ENCODE measurements around the gene RNF157. TPM values are rescaled to one million over a fixed set of nuclear protein-coding genes. Genes with fewer than 3 reads are reported as not detected.
A peak's percentile ranks its signal among the peaks of the same experiment; 100 is the strongest.

The RNF157 gene
- total RNA-seq, 1 donor from 2014 or later, result 54.0 TPM

- Mint-ChIP-seq H3K9me3 (no peaks in the 10 kb centered on the region), H3K36me3 (ENCODE audit: low read depth) (no peaks in the 10 kb centered on the region), H3K27me3 (ENCODE audit: low read depth) (no peaks in the 10 kb centered on the region), H3K27ac (ENCODE audit: unreplicated experiment) (no peak overlapping the region), H3K4me3 (no peak overlapping the region), H3K4me1 (peaks cover 4% of the 10 kb centered on the region)
- DNase-seq (ENCODE audit: low read depth, low spot score), result no peak
- TF ChIP-seq CTCF (conservative IDR thresholded peaks at IDR 0.05), result no peak
These were observed 88.3 kb downstream of the RNF157 start for GRCh38 chr17:76151896-76152454.

GRCh38 chr17:76150712-76151622, 89.3 kb downstream of the RNF157 start:
- no peaks in the 10 kb centered on the region for H3K9me3 Mint-ChIP-seq
- no peak for DNase-seq (ENCODE audit: low read depth, low spot score)
- H3K4me3 Mint-ChIP-seq, result no peak overlapping the region
- H3K36me3 Mint-ChIP-seq (ENCODE audit: low read depth), result no peaks in the 10 kb centered on the region
- no peaks in the 10 kb centered on the region for H3K27me3 Mint-ChIP-seq (ENCODE audit: low read depth)
- H3K4me1 Mint-ChIP-seq, result peaks cover 4% of the 10 kb centered on the region
- TF ChIP-seq CTCF (conservative IDR thresholded peaks at IDR 0.05), result no peak
- no peak overlapping the region for H3K27ac Mint-ChIP-seq (ENCODE audit: unreplicated experiment)

DNA sequence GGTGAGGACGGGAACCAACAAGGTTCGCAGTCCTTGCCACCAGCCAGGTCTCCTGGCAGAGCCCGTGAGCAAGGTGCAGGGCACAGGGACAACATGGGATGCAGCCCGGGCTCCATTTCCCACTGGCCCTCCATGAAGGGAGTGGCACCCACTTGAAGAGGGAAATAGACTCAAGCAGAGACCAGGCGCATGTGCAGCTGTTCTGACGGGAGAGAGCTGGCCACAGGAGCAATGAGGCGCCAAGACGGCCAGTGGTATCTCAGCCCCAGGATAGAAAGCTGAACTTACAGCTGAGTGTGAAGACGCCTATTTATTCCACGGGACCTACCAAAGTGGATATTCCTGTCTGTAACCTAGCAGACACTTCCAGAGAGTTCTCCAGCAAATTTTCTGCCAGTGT, 91.1 kb downstream of the RNF157 start:
- peaks cover 4% of the 10 kb centered on the region for H3K4me1 Mint-ChIP-seq
- no peak overlapping the region for H3K27ac Mint-ChIP-seq (ENCODE audit: unreplicated experiment)
- TF ChIP-seq CTCF (conservative IDR thresholded peaks at IDR 0.05), result no peak
- H3K4me3 Mint-ChIP-seq, result no peak overlapping the region
- H3K9me3 Mint-ChIP-seq, result no peaks in the 10 kb centered on the region
- no peaks in the 10 kb centered on the region for H3K27me3 Mint-ChIP-seq (ENCODE audit: low read depth)
- no peaks in the 10 kb centered on the region for H3K36me3 Mint-ChIP-seq (ENCODE audit: low read depth)
- no peak for DNase-seq (ENCODE audit: low read depth, low spot score)

DNA sequence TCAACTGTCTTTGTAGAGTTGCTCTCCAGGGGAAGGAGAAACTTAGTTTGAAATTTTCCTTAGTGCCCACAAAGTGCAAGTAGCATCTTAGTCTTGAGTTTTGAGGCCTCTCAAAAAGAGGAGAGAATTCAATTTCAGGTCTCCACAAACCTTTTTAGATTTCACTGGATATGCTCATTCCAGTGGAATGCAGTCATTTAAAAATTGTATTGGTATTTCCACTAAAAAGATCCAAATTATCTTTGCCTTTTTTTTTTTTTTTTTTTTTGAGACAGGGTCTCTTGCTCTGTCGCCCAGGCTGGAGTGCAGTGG, 92.3 kb downstream of the RNF157 start:
- Mint-ChIP-seq H3K4me3 (no peak overlapping the region), H3K4me1 (peaks cover 9% of the 10 kb centered on the region), H3K27ac (ENCODE audit: unreplicated experiment) (no peak overlapping the region)

More for the DNA sequence above, 92.3 kb downstream of the RNF157 start:
- no peaks in the 10 kb centered on the region for H3K9me3 Mint-ChIP-seq
- H3K36me3 Mint-ChIP-seq (ENCODE audit: low read depth), result no peaks in the 10 kb centered on the region
- H3K27me3 Mint-ChIP-seq (ENCODE audit: low read depth), result no peaks in the 10 kb centered on the region
- DNase-seq (ENCODE audit: low read depth, low spot score), result no peak
- peak; percentile 11 for TF ChIP-seq CTCF (conservative IDR thresholded peaks at IDR 0.05)
